Peyer's patch (tissue), 4 donors: ENCODE data around the gene PRKAR2A. TPM values are rescaled to one million over a fixed set of nuclear protein-coding genes. Genes with fewer than 3 reads are reported as not detected.

Source experiments
- DNase-seq, 3 donors: peaks; one replicate each; pipeline ENCODE4 v3.0.0-alpha.2; 2017 to 2019
- H3K27ac ChIP-seq, 4 donors: fragments of 200-600 bp; sonication (generic); one replicate each; pipeline ENCODE4 v1.5.1; 2016 to 2019
- H3K27me3 ChIP-seq, 2 donors: fragments of 200-600 bp; sonication (generic); one replicate each; pipeline ENCODE4 v1.5.1; 2019
- H3K36me3 ChIP-seq, 3 donors: fragments of 200-600 bp; sonication (generic); one replicate each; pipeline ENCODE4 v1.5.1; 2016 to 2019
- H3K4me1 ChIP-seq, 4 donors: fragments of 200-600 bp; sonication (generic); one replicate each; pipeline ENCODE4 v1.5.1; 2016 to 2019
- H3K4me3 ChIP-seq, 4 donors: fragments of 200-600 bp; sonication (generic); 1 replicate in 3 of 4; 2 replicates in 1 of 4; pipeline ENCODE4 v1.5.1; 2016 to 2019; ENCODE audit warnings: mild to moderate bottlenecking in 1 of 4
- H3K9me3 ChIP-seq, 4 donors: fragments of 200-600 bp; sonication (generic); one replicate each; pipeline ENCODE4 v1.5.1; 2016 to 2019; ENCODE audit warnings: mild to moderate bottlenecking in 1 of 4
- CTCF ChIP-seq, 6 experiments: fragments of 450-650 bp in 4 of 6; fragments of 200-600 bp in 2 of 6; sonication (generic) in 1 of 6; IDR thresholded peaks; one replicate each; pipeline ENCODE4 v1.5.1; 2017 to 2019; ENCODE audit warnings: antibody characterized with exemption in 6 of 6, mild to moderate bottlenecking in 3 of 6, moderate library complexity in 1 of 6
- POLR2A ChIP-seq, 2 donors: fragments of 450-650 bp; IDR thresholded peaks; one replicate each; pipeline ENCODE4 v1.5.1; 2017; ENCODE audit warnings: antibody characterized with exemption in 2 of 2, mild to moderate bottlenecking in 2 of 2, moderate library complexity in 2 of 2
- total RNA-seq, 4 donors: library from RNA; depleted of rRNA; stranded (reverse); fragments of >200 nt; gene quantifications; one replicate each; pipeline ENCODE4 v1.1.0, GENCODE V29; 2016

Gene PRKAR2A
- total RNA-seq, 4 donors from 2014 or later, result 21.0 to 34.7 (median 25.8) TPM

- Histone ChIP-seq H3K4me3 (peak overlapping the region in 2 of 4 donors; percentile 18 to 82), H3K4me1 (peaks cover 0 to 40% (median 2%) of the 10 kb centered on the region in 4 donors), H3K27ac (peak overlapping the region in 1 of 4 donors; percentile 4), H3K9me3 (no peaks in the 10 kb centered on the region), H3K27me3 (no peaks in the 10 kb centered on the region), H3K36me3 (peaks cover 0 to 47% (median 0%) of the 10 kb centered on the region in 3 donors)
- TF ChIP-seq CTCF (IDR thresholded peaks at IDR 0.05) (no peak), POLR2A (IDR thresholded peaks at IDR 0.05) (no peak)
- DNase-seq, result no peak
Observed at GRCh38 chr3:48715174-48715800, 132.4 kb downstream of the PRKAR2A start.

- peaks cover 0 to 57% (median 4%) of the 10 kb centered on the region in 4 donors for H3K4me1 ChIP-seq
- no peak overlapping the region for H3K27ac ChIP-seq
- H3K27me3 ChIP-seq, result no peaks in the 10 kb centered on the region
Observed at GRCh38 chr3:48711727-48712126, 135.9 kb downstream of the PRKAR2A start.

GRCh38 chr3:48709051-48709461 is 138.6 kb downstream of the PRKAR2A start:
- Histone ChIP-seq H3K27ac (peak overlapping the region in 1 of 4 donors; percentile 20), H3K4me1 (peaks cover 0 to 41% (median 4%) of the 10 kb centered on the region in 4 donors), H3K4me3 (no peak overlapping the region), H3K9me3 (no peaks in the 10 kb centered on the region), H3K36me3 (peaks cover 0 to 75% (median 0%) of the 10 kb centered on the region in 3 donors), H3K27me3 (no peaks in the 10 kb centered on the region)
- TF ChIP-seq POLR2A (IDR thresholded peaks at IDR 0.05) (no peak), CTCF (IDR thresholded peaks at IDR 0.05) (no peak)
- no peak for DNase-seq

More at GRCh38 chr3:48711727-48712126, 135.9 kb downstream of the PRKAR2A start:
- Histone ChIP-seq H3K9me3 (no peaks in the 10 kb centered on the region), H3K4me3 (no peak overlapping the region), H3K36me3 (peaks cover 0 to 62% (median 0%) of the 10 kb centered on the region in 3 donors)
- no peak for DNase-seq
- TF ChIP-seq POLR2A (IDR thresholded peaks at IDR 0.05) (no peak), CTCF (IDR thresholded peaks at IDR 0.05) (no peak)

GRCh38 chr3:48708481-48708889 is 139.2 kb downstream of the PRKAR2A start:
- DNase-seq, result no peak
- TF ChIP-seq CTCF (IDR thresholded peaks at IDR 0.05) (no peak), POLR2A (IDR thresholded peaks at IDR 0.05) (no peak)
- Histone ChIP-seq H3K27me3 (no peaks in the 10 kb centered on the region), H3K4me1 (peaks cover 0 to 36% (median 4%) of the 10 kb centered on the region in 4 donors), H3K36me3 (peaks cover 0 to 72% (median 0%) of the 10 kb centered on the region in 3 donors), H3K9me3 (no peaks in the 10 kb centered on the region), H3K27ac (peak overlapping the region in 1 of 4 donors; percentile 20), H3K4me3 (no peak overlapping the region)

- peak overlapping the region in 1 of 4 donors; percentile 10 for H3K27ac ChIP-seq
- H3K9me3 ChIP-seq, result no peaks in the 10 kb centered on the region
- H3K27me3 ChIP-seq, result no peaks in the 10 kb centered on the region
- TF ChIP-seq CTCF (IDR thresholded peaks at IDR 0.05) (no peak), POLR2A (IDR thresholded peaks at IDR 0.05) (no peak)
- no peak overlapping the region for H3K4me3 ChIP-seq
- peaks cover 0 to 59% (median 0%) of the 10 kb centered on the region in 3 donors for H3K36me3 ChIP-seq
- no peak for DNase-seq
- peaks cover 0 to 22% (median 2%) of the 10 kb centered on the region in 4 donors for H3K4me1 ChIP-seq
Observed at GRCh38 chr3:48707157-48707556, 140.5 kb downstream of the PRKAR2A start.
